Lower leg skin (tissue), 4 donors: ENCODE measurements around the gene RASSF5. TPM values are rescaled to one million over a fixed set of nuclear protein-coding genes. Genes with fewer than 3 reads are reported as not detected.

Source experiments
- DNase-seq, 2 donors: peaks; one replicate each; pipeline ENCODE4 v3.0.0-alpha.2; 2019; ENCODE audit warnings: low spot score in 2 of 2
- H3K4me3 ChIP-seq: fragments of 200-600 bp; sonication (generic); 2 replicates; pipeline ENCODE4 v1.5.1; 2017; ENCODE audit warnings: mild to moderate bottlenecking, low read depth; ENCODE audit not compliant: poor library complexity, severe bottlenecking
- POLR2A ChIP-seq, 2 donors: fragments of 450-650 bp; IDR thresholded peaks; one replicate each; pipeline ENCODE4 v1.6.1; 2016 to 2017; ENCODE audit warnings: antibody characterized with exemption in 2 of 2, mild to moderate bottlenecking in 1 of 2, moderate library complexity in 1 of 2
- WGBS, 2 donors: methylation state at CpG; one replicate each; pipeline ENCODE4 v1.1.5; 2018; 5-methylcytosine and 5-hydroxymethylcytosine counted together
- intact Hi-C: fragments of 100-400 bp; cut with DNase I; formaldehyde crosslinking; loops from one replicate; pipeline ENCODE4 v1.15.0; 2023; ENCODE audit warnings: low total_unique reads
- total RNA-seq, 4 donors: library from RNA; depleted of rRNA; stranded (reverse); fragments of >200 nt; gene quantifications; one replicate each; pipeline ENCODE4 v1.1.0, GENCODE V29; 2016
- TF ChIP-seq, protein P1 (sequence below), 3 donors: fragments of 450-650 bp; IDR thresholded peaks; one replicate each; pipeline ENCODE4 v1.5.1; 2016; ENCODE audit warnings: antibody characterized with exemption in 3 of 3, mild to moderate bottlenecking in 3 of 3, moderate library complexity in 2 of 3

Gene RASSF5
- total RNA-seq, 4 donors from 2014 or later: 81.3 to 102 (median 86.1) TPM

DNA sequence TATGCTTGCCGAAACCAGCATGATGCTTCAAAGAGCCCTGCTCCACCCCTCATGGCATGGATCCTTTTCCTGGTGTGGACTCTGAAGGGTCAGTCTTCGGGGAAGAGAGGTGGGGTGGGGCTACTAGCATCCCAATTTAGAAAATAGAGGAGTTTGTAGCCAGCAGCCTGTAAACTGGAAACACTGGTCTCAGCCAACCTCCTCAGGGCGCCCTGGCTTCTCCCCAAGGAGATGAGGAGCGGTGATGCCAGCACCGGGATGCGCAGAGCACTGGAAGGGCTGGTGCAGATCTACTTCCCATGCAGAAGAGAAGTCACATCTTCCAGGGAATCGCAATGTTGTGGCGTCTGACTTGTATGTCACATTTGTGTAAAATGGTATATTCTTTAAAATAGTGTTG, 43.4 kb upstream of the RASSF5 start:
- no peak overlapping the region for H3K4me3 ChIP-seq
- 40 to 56% methylated on average over 8 of the region's 8 CpGs for WGBS, 2 donors
- DNase-seq: no peak
- intact Hi-C loops: no loop called here
- TF ChIP-seq POLR2A (IDR thresholded peaks at IDR 0.05): no peak
- TF ChIP-seq, protein P1, sequence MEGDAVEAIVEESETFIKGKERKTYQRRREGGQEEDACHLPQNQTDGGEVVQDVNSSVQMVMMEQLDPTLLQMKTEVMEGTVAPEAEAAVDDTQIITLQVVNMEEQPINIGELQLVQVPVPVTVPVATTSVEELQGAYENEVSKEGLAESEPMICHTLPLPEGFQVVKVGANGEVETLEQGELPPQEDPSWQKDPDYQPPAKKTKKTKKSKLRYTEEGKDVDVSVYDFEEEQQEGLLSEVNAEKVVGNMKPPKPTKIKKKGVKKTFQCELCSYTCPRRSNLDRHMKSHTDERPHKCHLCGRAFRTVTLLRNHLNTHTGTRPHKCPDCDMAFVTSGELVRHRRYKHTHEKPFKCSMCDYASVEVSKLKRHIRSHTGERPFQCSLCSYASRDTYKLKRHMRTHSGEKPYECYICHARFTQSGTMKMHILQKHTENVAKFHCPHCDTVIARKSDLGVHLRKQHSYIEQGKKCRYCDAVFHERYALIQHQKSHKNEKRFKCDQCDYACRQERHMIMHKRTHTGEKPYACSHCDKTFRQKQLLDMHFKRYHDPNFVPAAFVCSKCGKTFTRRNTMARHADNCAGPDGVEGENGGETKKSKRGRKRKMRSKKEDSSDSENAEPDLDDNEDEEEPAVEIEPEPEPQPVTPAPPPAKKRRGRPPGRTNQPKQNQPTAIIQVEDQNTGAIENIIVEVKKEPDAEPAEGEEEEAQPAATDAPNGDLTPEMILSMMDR (IDR thresholded peaks at IDR 0.05): no peak

GRCh38 chr1:206464456-206464964, 42.8 kb upstream of the RASSF5 start:
- 52 to 63% methylated on average over 4 of the region's 4 CpGs for WGBS, 2 donors
- no peak for TF ChIP-seq POLR2A (IDR thresholded peaks at IDR 0.05)
- TF ChIP-seq, protein P1 (IDR thresholded peaks at IDR 0.05): no peak
- intact Hi-C loops: no loop called here
- DNase-seq: no peak
- H3K4me3 ChIP-seq: no peak overlapping the region

DNA sequence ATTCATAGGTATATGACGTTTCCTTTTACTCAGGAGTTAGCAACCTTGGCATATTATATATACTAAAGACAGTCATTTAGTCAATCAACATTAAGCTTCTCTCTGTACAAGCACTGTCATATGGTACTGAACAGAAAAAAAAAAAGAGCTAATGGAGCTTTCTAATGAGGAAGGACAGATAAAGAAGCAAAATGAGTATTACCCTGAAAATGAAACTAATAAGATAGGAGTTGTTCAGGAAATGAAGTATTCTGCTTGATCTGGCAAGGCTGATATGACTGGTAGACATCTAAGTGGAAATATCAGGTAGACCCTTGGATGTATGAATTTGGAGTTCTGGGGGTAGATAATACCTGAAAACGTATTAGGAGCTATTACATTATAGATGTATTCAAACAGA, 41.4 kb upstream of the RASSF5 start:
- intact Hi-C loops: no loop called here
- DNase-seq: no peak
- WGBS, 2 donors: 66 to 67% methylated on average over 2 of the region's 2 CpGs
- no peak overlapping the region for H3K4me3 ChIP-seq
- TF ChIP-seq, protein P1 (IDR thresholded peaks at IDR 0.05): no peak
- no peak for TF ChIP-seq POLR2A (IDR thresholded peaks at IDR 0.05)

DNA sequence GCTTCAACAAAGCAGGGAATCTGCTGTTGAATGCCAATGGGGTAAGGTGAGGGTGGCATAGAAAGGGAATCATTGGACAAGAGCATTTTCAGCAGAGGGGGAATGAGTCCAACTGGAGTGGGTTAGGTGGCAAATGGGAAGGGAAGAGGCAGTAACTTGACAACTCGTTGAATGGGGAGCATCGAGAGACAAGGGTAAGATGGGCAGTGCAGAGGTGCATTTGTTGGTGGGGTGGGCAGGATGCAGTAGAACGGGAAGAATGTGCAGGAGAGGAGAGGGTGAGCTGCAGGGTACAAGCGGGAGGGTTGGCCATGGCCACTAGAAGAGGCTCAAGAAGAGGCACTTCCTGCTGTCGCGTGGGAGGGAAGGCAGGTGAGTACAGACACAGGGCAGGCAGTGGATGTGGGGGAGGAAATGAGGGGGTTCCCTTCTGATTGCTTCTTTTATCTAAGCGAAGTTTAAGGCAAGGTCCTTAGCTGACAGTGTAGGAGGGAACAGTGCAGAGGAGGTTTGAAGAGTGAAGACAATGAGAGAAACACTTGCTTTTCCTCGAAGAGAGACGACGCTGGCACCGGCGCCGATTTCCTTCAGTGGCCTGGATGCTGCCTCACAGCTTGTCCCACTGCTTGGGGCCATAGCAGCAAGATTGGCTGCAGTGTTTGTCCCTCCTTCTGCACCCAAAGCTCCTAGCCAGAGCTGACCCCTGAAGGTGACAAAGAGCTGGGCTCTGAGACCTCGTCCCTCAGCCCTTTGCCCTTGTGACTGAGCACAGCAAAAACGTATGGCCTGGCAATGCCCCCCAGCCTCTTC, 40.3 kb upstream of the RASSF5 start:
- intact Hi-C loops: no loop called here
- TF ChIP-seq POLR2A (IDR thresholded peaks at IDR 0.05): no peak
- TF ChIP-seq, protein P1 (IDR thresholded peaks at IDR 0.05): no peak
- no peak for DNase-seq
- no peak overlapping the region for H3K4me3 ChIP-seq
- WGBS, 2 donors: 58 to 64% methylated on average over 15 of the region's 15 CpGs

DNA sequence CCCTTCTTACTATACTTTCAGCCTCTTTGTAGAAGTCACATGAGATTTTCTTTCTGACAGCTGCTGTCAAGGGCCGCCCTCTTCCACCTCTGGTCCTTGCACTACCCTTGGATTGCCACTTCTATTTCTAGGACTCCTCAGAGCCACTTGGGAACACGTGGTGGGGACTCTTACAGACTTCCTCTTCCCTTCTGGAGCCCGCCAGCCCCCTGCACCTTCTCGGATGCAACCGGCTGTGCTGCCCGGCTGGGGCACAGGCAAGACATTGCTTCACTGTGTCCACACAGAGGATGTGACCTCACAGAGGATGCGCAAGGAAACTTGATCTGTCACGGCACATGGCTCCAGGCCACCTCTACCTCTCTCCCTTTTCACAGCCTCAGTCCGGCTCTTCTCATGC, 39.4 kb upstream of the RASSF5 start:
- no peak for DNase-seq
- intact Hi-C loops: no loop called here
- TF ChIP-seq POLR2A (IDR thresholded peaks at IDR 0.05): no peak
- TF ChIP-seq, protein P1 (IDR thresholded peaks at IDR 0.05): no peak
- H3K4me3 ChIP-seq: no peak overlapping the region
- 51 to 63% methylated on average over 9 of the region's 9 CpGs for WGBS, 2 donors
